ENCODE data around the gene SYNE1.

GRCh38 chr6:152338335-152339125, 298.6 kb downstream of the SYNE1 start:
- TF ChIP-seq CTCF (conservative IDR thresholded peaks at IDR 0.05) = peak; percentile 91
- no peak for TF ChIP-seq ZFX (IDR thresholded peaks at IDR 0.05)

All from C4-2B (cell line).